Liver (tissue), 3 donors: ENCODE data around the gene HORMAD2.

Source experiments
- EGR1 ChIP-seq, 2 donors: IDR thresholded peaks; 2 replicates each; pipeline ENCODE4 v1.6.1; 2016 to 2018; ENCODE audit warnings: antibody characterized with exemption in 2 of 2, low read depth in 2 of 2
- FOXA1 ChIP-seq: IDR thresholded peaks from 2 replicates; pipeline ENCODE4 v1.6.1; 2016; ENCODE audit warnings: antibody characterized with exemption
- GABPA ChIP-seq, 2 donors: IDR thresholded peaks in 1 of 2; conservative IDR thresholded peaks in 1 of 2; 2 replicates each; pipeline ENCODE4 v1.6.1; 2016; ENCODE audit warnings: antibody characterized with exemption in 2 of 2, mild to moderate bottlenecking in 1 of 2, moderate library complexity in 1 of 2
- HNF4A ChIP-seq, 2 donors: conservative IDR thresholded peaks; 2 replicates each; pipeline ENCODE4 v1.6.1; 2016; ENCODE audit warnings: antibody characterized with exemption in 2 of 2, mild to moderate bottlenecking in 2 of 2
- MAX ChIP-seq: IDR thresholded peaks from 2 replicates; pipeline ENCODE4 v1.6.1; 2016; ENCODE audit warnings: antibody characterized with exemption
- RAD21 ChIP-seq, 2 donors: IDR thresholded peaks; 2 replicates each; pipeline ENCODE4 v1.6.1; 2016; ENCODE audit warnings: antibody characterized with exemption in 2 of 2, mild to moderate bottlenecking in 2 of 2
- REST ChIP-seq: IDR thresholded peaks from 2 replicates; pipeline ENCODE4 v1.6.1; 2016; ENCODE audit warnings: antibody characterized with exemption, mild to moderate bottlenecking
- RXRA ChIP-seq, 2 donors: IDR thresholded peaks; 2 replicates each; pipeline ENCODE4 v1.6.1; 2017 to 2018; ENCODE audit warnings: antibody characterized with exemption in 2 of 2, mild to moderate bottlenecking in 1 of 2
- SP1 ChIP-seq: IDR thresholded peaks from 2 replicates; pipeline ENCODE4 v1.6.1; 2018; ENCODE audit warnings: antibody characterized with exemption, mild to moderate bottlenecking
- TF ChIP-seq, protein P1 (sequence below): fragments of 150-350 bp; IDR thresholded peaks from 2 replicates; pipeline ENCODE4 v1.5.1; 2017; ENCODE audit warnings: improper control_type of control experiment, low read depth, low read length; ENCODE audit not compliant: missing input control
- TF ChIP-seq, protein P2 (sequence below): IDR thresholded peaks from 2 replicates; pipeline ENCODE4 v1.6.1; 2016; ENCODE audit warnings: antibody characterized with exemption
- TF ChIP-seq, protein P3 (sequence below): IDR thresholded peaks from 2 replicates; pipeline ENCODE4 v1.6.1; 2016; ENCODE audit warnings: antibody characterized with exemption
- donor health status: healthy.
- donor health status: healthy.

- TF ChIP-seq, protein P1, sequence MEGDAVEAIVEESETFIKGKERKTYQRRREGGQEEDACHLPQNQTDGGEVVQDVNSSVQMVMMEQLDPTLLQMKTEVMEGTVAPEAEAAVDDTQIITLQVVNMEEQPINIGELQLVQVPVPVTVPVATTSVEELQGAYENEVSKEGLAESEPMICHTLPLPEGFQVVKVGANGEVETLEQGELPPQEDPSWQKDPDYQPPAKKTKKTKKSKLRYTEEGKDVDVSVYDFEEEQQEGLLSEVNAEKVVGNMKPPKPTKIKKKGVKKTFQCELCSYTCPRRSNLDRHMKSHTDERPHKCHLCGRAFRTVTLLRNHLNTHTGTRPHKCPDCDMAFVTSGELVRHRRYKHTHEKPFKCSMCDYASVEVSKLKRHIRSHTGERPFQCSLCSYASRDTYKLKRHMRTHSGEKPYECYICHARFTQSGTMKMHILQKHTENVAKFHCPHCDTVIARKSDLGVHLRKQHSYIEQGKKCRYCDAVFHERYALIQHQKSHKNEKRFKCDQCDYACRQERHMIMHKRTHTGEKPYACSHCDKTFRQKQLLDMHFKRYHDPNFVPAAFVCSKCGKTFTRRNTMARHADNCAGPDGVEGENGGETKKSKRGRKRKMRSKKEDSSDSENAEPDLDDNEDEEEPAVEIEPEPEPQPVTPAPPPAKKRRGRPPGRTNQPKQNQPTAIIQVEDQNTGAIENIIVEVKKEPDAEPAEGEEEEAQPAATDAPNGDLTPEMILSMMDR = no peak
- TF ChIP-seq EGR1 (IDR thresholded peaks at IDR 0.05; ENCODE audit: low read depth in 2 of 2) (no peak), MAX (no peak), RAD21 (IDR thresholded peaks at IDR 0.05) (no peak), RXRA (IDR thresholded peaks at IDR 0.05) (no peak), HNF4A (conservative IDR thresholded peaks at IDR 0.05) (no peak), FOXA1 (no peak), REST (no peak), GABPA (IDR thresholded peaks at IDR 0.05 in 1 of 2, conservative IDR thresholded peaks at IDR 0.05 in 1 of 2) (no peak), SP1 (no peak)
- TF ChIP-seq, protein P2, sequence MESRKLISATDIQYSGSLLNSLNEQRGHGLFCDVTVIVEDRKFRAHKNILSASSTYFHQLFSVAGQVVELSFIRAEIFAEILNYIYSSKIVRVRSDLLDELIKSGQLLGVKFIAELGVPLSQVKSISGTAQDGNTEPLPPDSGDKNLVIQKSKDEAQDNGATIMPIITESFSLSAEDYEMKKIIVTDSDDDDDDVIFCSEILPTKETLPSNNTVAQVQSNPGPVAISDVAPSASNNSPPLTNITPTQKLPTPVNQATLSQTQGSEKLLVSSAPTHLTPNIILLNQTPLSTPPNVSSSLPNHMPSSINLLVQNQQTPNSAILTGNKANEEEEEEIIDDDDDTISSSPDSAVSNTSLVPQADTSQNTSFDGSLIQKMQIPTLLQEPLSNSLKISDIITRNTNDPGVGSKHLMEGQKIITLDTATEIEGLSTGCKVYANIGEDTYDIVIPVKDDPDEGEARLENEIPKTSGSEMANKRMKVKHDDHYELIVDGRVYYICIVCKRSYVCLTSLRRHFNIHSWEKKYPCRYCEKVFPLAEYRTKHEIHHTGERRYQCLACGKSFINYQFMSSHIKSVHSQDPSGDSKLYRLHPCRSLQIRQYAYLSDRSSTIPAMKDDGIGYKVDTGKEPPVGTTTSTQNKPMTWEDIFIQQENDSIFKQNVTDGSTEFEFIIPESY = no peak
- TF ChIP-seq, protein P3, sequence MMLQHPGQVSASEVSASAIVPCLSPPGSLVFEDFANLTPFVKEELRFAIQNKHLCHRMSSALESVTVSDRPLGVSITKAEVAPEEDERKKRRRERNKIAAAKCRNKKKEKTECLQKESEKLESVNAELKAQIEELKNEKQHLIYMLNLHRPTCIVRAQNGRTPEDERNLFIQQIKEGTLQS = no peak
Measured at GRCh38 chr22:30181459-30182349, 101.4 kb downstream of the HORMAD2 start.
